H1 (cell line): ENCODE data around the gene FMO3. TPM values are rescaled to one million over a fixed set of nuclear protein-coding genes. Genes with fewer than 3 reads are reported as not detected.

Source experiments
- CTCF ChIA-PET: fragments of 300-600 bp; sonication (Branson Sonifier 250); formaldehyde crosslinking; loops from one replicate; lab custom pipeline; 2021; ENCODE audit not compliant: partially characterized antibody; lab: Charles Lee
- POLR2A ChIA-PET: fragments of 300-600 bp; sonication (Branson Sonifier 250); formaldehyde crosslinking; loops from one replicate; lab custom pipeline; 2021; ENCODE audit warnings: inconsistent platforms; ENCODE audit not compliant: partially characterized antibody; lab: Charles Lee
- DNase-seq, 2 experiments: peaks; one replicate each; pipeline versions ENCODE4 v3.0.0 to v3.0.0-alpha.2; 2010 to 2022; ENCODE audit warnings: low spot score in 2 of 2, low read depth in 1 of 2, mixed read lengths in 1 of 2
- FAIRE-seq: peaks from 2 replicates; lab custom pipeline; 2011; peaks lifted over from hg19 to GRCh38; lab: Jason Lieb, UNC
- H2AFZ ChIP-seq: 2 replicates; pipeline ENCODE4 v1.8.1; 2012; ENCODE audit warnings: low read length, inconsistent platforms
- H2AK5ac ChIP-seq: 2 replicates; pipeline ENCODE4 v1.6.1; 2013; ENCODE audit warnings: low read depth, low read length
- H2BK120ac ChIP-seq: replicated peaks from 2 replicates; pipeline ENCODE3; 2013; ENCODE audit warnings: low read depth, low read length, inconsistent platforms
- H2BK12ac ChIP-seq: 2 replicates; pipeline ENCODE4 v1.6.1; 2013; ENCODE audit warnings: low read depth, low read length
- H2BK15ac ChIP-seq: 2 replicates; pipeline ENCODE4 v1.6.1; 2013; ENCODE audit warnings: low read length
- H2BK20ac ChIP-seq: 2 replicates; pipeline ENCODE4 v1.6.1; 2013; ENCODE audit warnings: low read length
- H2BK5ac ChIP-seq: 2 replicates; pipeline ENCODE4 v1.6.1; 2013; ENCODE audit warnings: low read depth, low read length
- H3K14ac ChIP-seq: 2 replicates; pipeline ENCODE4 v1.6.1; 2013; ENCODE audit warnings: inconsistent platforms; ENCODE audit not compliant: insufficient read length
- H3K18ac ChIP-seq: 2 replicates; pipeline ENCODE4 v1.6.1; 2013; ENCODE audit warnings: low read length; ENCODE audit errors: extremely low read depth
- H3K23ac ChIP-seq: 2 replicates; pipeline ENCODE4 v1.6.1; 2013; ENCODE audit warnings: inconsistent platforms; ENCODE audit not compliant: insufficient read length
- H3K23me2 ChIP-seq: 2 replicates; pipeline ENCODE4 v1.6.1; 2013; ENCODE audit warnings: low read depth, low read length
- H3K27ac ChIP-seq: 2 replicates; pipeline ENCODE4 v1.6.1; 2011; ENCODE audit warnings: low read depth, low read length, inconsistent platforms
- H3K27me3 ChIP-seq, 4 experiments: replicated peaks in 1 of 4; 1 replicate in 1 of 4; 2 replicates in 3 of 4; pipeline versions ENCODE4 v1.6.1 to v1.8.1; 2011 to 2013; ENCODE audit warnings: low read length in 3 of 4, mild to moderate bottlenecking in 3 of 4, inconsistent platforms in 2 of 4, mixed read lengths in 2 of 4, moderate library complexity in 1 of 4; ENCODE audit not compliant: control insufficient read depth in 3 of 4, insufficient read depth in 3 of 4; ENCODE audit errors: extremely low read depth in 1 of 4
- H3K36me3 ChIP-seq, 4 experiments: 2 replicates each; pipeline versions ENCODE4 v1.6.1 to v1.8.1; 2011 to 2013; ENCODE audit warnings: mild to moderate bottlenecking in 4 of 4, low read length in 3 of 4, moderate library complexity in 2 of 4, control low read depth in 1 of 4, inconsistent platforms in 1 of 4; ENCODE audit not compliant: insufficient read depth in 4 of 4, control insufficient read depth in 2 of 4
- H3K4ac ChIP-seq: replicated peaks from 2 replicates; pipeline ENCODE3; 2013; ENCODE audit warnings: low read length, low read depth, mixed read lengths, inconsistent platforms; ENCODE audit not compliant: insufficient read length
- H3K4me1 ChIP-seq, 4 experiments: replicated peaks in 1 of 4; 1 replicate in 1 of 4; 2 replicates in 3 of 4; pipeline versions ENCODE4 v1.6.1 to v1.8.1; 2011 to 2013; ENCODE audit warnings: low read length in 3 of 4, inconsistent platforms in 2 of 4, mixed read lengths in 1 of 4; ENCODE audit not compliant: insufficient read depth in 4 of 4, control insufficient read depth in 3 of 4
- H3K4me2 ChIP-seq, 2 experiments: 2 replicates each; pipeline versions ENCODE4 v1.6.1 to v1.8.1; 2011 to 2013; ENCODE audit warnings: low read depth in 2 of 2, low read length in 2 of 2, control low read depth in 1 of 2, inconsistent platforms in 1 of 2, mild to moderate bottlenecking in 1 of 2; ENCODE audit not compliant: insufficient read depth in 1 of 2
- H3K4me3 ChIP-seq, 4 experiments: fragments of 200-600, 300-600 bp in 1 of 4; sonication (generic), shearing (Covaris generic), sonication (Bioruptor Twin) in 1 of 4; 2 replicates each; pipeline versions ENCODE4 v1.5.1 to v1.8.1; 2011 to 2016; ENCODE audit warnings: low read length in 4 of 4, low read depth in 3 of 4, control low read depth in 2 of 4, inconsistent platforms in 2 of 4, mild to moderate bottlenecking in 2 of 4, mixed read lengths in 1 of 4, moderate library complexity in 1 of 4; ENCODE audit not compliant: insufficient read depth in 2 of 4; ENCODE audit errors: extremely low read depth in 1 of 4
- H3K56ac ChIP-seq: replicated peaks from 2 replicates; pipeline ENCODE3; 2013; ENCODE audit warnings: low read depth, mild to moderate bottlenecking, mixed read lengths, low read length, inconsistent platforms; ENCODE audit not compliant: insufficient read length
- H3K79me1 ChIP-seq: 2 replicates; pipeline ENCODE4 v1.6.1; 2013; ENCODE audit warnings: low read depth, low read length, control low read depth
- H3K79me2 ChIP-seq, 2 experiments: 2 replicates each; pipeline versions ENCODE4 v1.6.1 to v1.8.1; 2012 to 2013; ENCODE audit warnings: low read length in 2 of 2, mild to moderate bottlenecking in 2 of 2, inconsistent platforms in 1 of 2; ENCODE audit not compliant: insufficient read depth in 2 of 2, control insufficient read depth in 1 of 2
- H3K9ac ChIP-seq, 4 experiments: replicated peaks in 1 of 4; 1 replicate in 1 of 4; 2 replicates in 3 of 4; pipeline versions ENCODE4 v1.6.1 to v1.8.1; 2011 to 2013; ENCODE audit warnings: low read depth in 3 of 4, low read length in 3 of 4, control low read depth in 2 of 4, mild to moderate bottlenecking in 2 of 4, moderate library complexity in 2 of 4, inconsistent platforms in 1 of 4; ENCODE audit errors: extremely low read depth in 1 of 4
- H3K9me3 ChIP-seq, 2 experiments: 2 replicates each; pipeline versions ENCODE4 v1.6.1 to v1.8.1; 2012 to 2013; ENCODE audit warnings: mild to moderate bottlenecking in 2 of 2, moderate library complexity in 2 of 2, control low read depth in 1 of 2, inconsistent platforms in 1 of 2, low read depth in 1 of 2, low read length in 1 of 2, mixed read lengths in 1 of 2; ENCODE audit not compliant: insufficient read depth in 2 of 2
- H4K20me1 ChIP-seq, 2 experiments: replicated peaks in 1 of 2; 2 replicates each; pipeline versions ENCODE3 to v1.8.1; 2011 to 2013; ENCODE audit warnings: inconsistent platforms in 2 of 2, low read length in 2 of 2, mild to moderate bottlenecking in 1 of 2; ENCODE audit not compliant: insufficient read depth in 2 of 2, control insufficient read depth in 1 of 2
- H4K5ac ChIP-seq: 2 replicates; pipeline ENCODE4 v1.6.1; 2013; ENCODE audit warnings: low read length, low read depth, mixed read lengths, inconsistent platforms; ENCODE audit not compliant: insufficient read length
- H4K8ac ChIP-seq: 2 replicates; pipeline ENCODE4 v1.8.0; 2013; ENCODE audit warnings: mild to moderate bottlenecking, moderate library complexity, low read length, inconsistent platforms; ENCODE audit not compliant: insufficient read depth; ENCODE audit errors: extremely low read depth
- H4K91ac ChIP-seq: replicated peaks from 2 replicates; pipeline ENCODE3; 2013; ENCODE audit warnings: low read length, mixed read lengths, inconsistent platforms; ENCODE audit not compliant: insufficient read length
- ASH2L ChIP-seq: fragments of 200-600, 300-600 bp; sonication (generic); IDR thresholded peaks from one replicate; pipeline ENCODE4 v1.7.1; 2017; ENCODE audit warnings: low read length
- CBX8 ChIP-seq: fragments of 300-800, 300-1000 bp; sonication (generic); IDR thresholded peaks from 2 replicates; pipeline ENCODE4 v1.7.1; 2016; ENCODE audit warnings: low read depth, low read length, borderline replicate concordance
- CEBPB ChIP-seq: IDR thresholded peaks from 2 replicates; pipeline ENCODE4 v1.6.1; 2012; ENCODE audit warnings: low read depth, low read length
- CHD2 ChIP-seq: IDR thresholded peaks from 2 replicates; pipeline ENCODE4 v1.6.1; 2012; ENCODE audit warnings: low read length, improper control_type of control experiment
- CTBP2 ChIP-seq: IDR thresholded peaks from 2 replicates; pipeline ENCODE4 v1.7.0; 2011; ENCODE audit warnings: borderline replicate concordance, mild to moderate bottlenecking, moderate library complexity, mixed read lengths, low read length; ENCODE audit not compliant: insufficient read depth, insufficient read length
- E2F6 ChIP-seq: IDR thresholded peaks from 2 replicates; pipeline ENCODE4 v1.6.1; 2012; ENCODE audit warnings: inconsistent platforms
- HDAC2 ChIP-seq, 2 experiments: fragments of 300-600 bp in 1 of 2; sonication (generic) in 1 of 2; IDR thresholded peaks; 2 replicates each; pipeline ENCODE4 v1.6.1; 2011 to 2012; ENCODE audit warnings: low read depth in 2 of 2, low read length in 2 of 2, mild to moderate bottlenecking in 2 of 2, moderate library complexity in 2 of 2, borderline replicate concordance in 1 of 2, inconsistent platforms in 1 of 2
- KDM5A ChIP-seq: fragments of 200-600 bp; IDR thresholded peaks from 2 replicates; pipeline ENCODE4 v1.7.1; 2012; ENCODE audit warnings: mild to moderate bottlenecking, low read length, inconsistent platforms, mixed read lengths
- MAFK ChIP-seq: IDR thresholded peaks from 2 replicates; pipeline ENCODE4 v1.6.1; 2012; ENCODE audit warnings: low read depth, mild to moderate bottlenecking, improper control_type of control experiment, low read length
- PHF8 ChIP-seq: fragments of 200-600 bp; sonication (generic); conservative IDR thresholded peaks from 2 replicates; pipeline ENCODE4 v1.7.1; 2012; ENCODE audit warnings: low read depth, mild to moderate bottlenecking, inconsistent platforms, low read length, moderate library complexity
- SP2 ChIP-seq: IDR thresholded peaks from 2 replicates; pipeline ENCODE4 v1.6.1; 2012; ENCODE audit warnings: mild to moderate bottlenecking, low read length, inconsistent platforms
- TAF7 ChIP-seq: optimal IDR thresholded peaks from 2 replicates; pipeline ENCODE3; 2011; ENCODE audit warnings: low read depth, mild to moderate bottlenecking, inconsistent platforms, low read length, moderate library complexity, borderline replicate concordance
- TBP ChIP-seq: IDR thresholded peaks from 2 replicates; pipeline ENCODE4 v1.6.1; 2011; ENCODE audit warnings: low read depth, low read length, improper control_type of control experiment
- WGBS, 2 experiments: shearing (Covaris generic) in 1 of 2; methylation state at CpG; one replicate each; pipeline versions ENCODE4 v1.1.6 to v1.1.7; 2013 to 2015; ENCODE audit warnings: low lambda C conversion rate in 2 of 2, mixed read lengths in 2 of 2, inconsistent platforms in 1 of 2, low coverage in 1 of 2, missing lambda C conversion rate in 1 of 2; ENCODE audit not compliant: insufficient replicate concordance in 2 of 2, insufficient coverage in 1 of 2, insufficient read length in 1 of 2; ENCODE audit errors: extremely low coverage in 1 of 2, missing lambda C conversion rate in 1 of 2; 5-methylcytosine and 5-hydroxymethylcytosine counted together
- polyA plus RNA-seq, 7 experiments: library from polyadenylated mRNA; depleted of rRNA in 3 of 7; stranded (reverse) in 5 of 7; unstranded in 2 of 7; fragments of >200 nt in 5 of 7; fragments of 200-250 nt in 2 of 7; gene quantifications; 1 replicate in 5 of 7; 2 replicates in 1 of 7; 4 replicates in 1 of 7; pipeline versions ENCODE4 v1.2.1 to v1.2.3, GENCODE V29; 2011 to 2013; ENCODE audit warnings: missing spikeins in 2 of 7, mixed read lengths in 2 of 7
- total RNA-seq: library from RNA; stranded (reverse); fragmentation: NEBNext Ultra II Directional; extraction: Animal tissue kit (Norgen Biotek cat#: 25700); gene quantifications from 2 replicates; pipeline ENCODE4 v1.2.1, GENCODE V29; 2021

FMO3 gene
- total and polyA plus RNA-seq, 2 of the 8 experiments (the other 6 are each of a cell fraction or from before 2014, with no cell fraction given) = not detected

- Histone ChIP-seq H4K91ac (no peak overlapping the region), H3K23me2 (no peaks in the 10 kb centered on the region; the same call in 1 of the 2 replicates), H2BK20ac (no peak overlapping the region), H4K8ac (no peak overlapping the region), H2BK120ac (no peak overlapping the region), H4K20me1 (no peaks in the 10 kb centered on the region), H3K4me1 (no peaks in the 10 kb centered on the region), H2AK5ac (no peak overlapping the region), H3K36me3 (no peaks in the 10 kb centered on the region), H3K27me3 (no peaks in the 10 kb centered on the region), H2BK15ac (no peak overlapping the region), H3K9me3 (no peaks in the 10 kb centered on the region), H3K4me3 (no peak overlapping the region), H3K79me1 (no peaks in the 10 kb centered on the region), H3K56ac (no peak overlapping the region), H3K18ac (no peak overlapping the region), H4K5ac (no peak overlapping the region), H3K79me2 (no peaks in the 10 kb centered on the region), H3K27ac (no peak overlapping the region), H3K4ac (no peak overlapping the region), H2AFZ (no peak overlapping the region), H3K23ac (no peak overlapping the region), H2BK5ac (no peak overlapping the region), H2BK12ac (no peak overlapping the region), H3K9ac (no peak overlapping the region), H3K4me2 (no peak overlapping the region), H3K14ac (no peak overlapping the region)
- DNase-seq (no peak), FAIRE-seq (no peak)
- WGBS, 2 experiments = 79% methylated on average over 2 of the region's 2 CpGs; no CpG with 5 or more reads in 1 of the 2 experiments
- ChIA-PET POLR2A (no interaction called here), CTCF (no interaction called here)
- TF ChIP-seq CHD2 = no peak
- TF ChIP-seq PHF8 = no peak
- TF ChIP-seq SP2 = no peak
- no peak for TF ChIP-seq CEBPB
- no peak for TF ChIP-seq KDM5A
- TF ChIP-seq CBX8 = no peak
- TF ChIP-seq TAF7 = no peak
- no peak for TF ChIP-seq HDAC2 (IDR thresholded peaks at IDR 0.05; ENCODE audit: borderline replicate concordance in 1 of 2, low read depth in 2 of 2, low read length in 2 of 2)
- TF ChIP-seq CTBP2 = no peak
- TF ChIP-seq E2F6 = no peak
- TF ChIP-seq TBP = no peak
- TF ChIP-seq MAFK = no peak
- no peak for TF ChIP-seq ASH2L
These were observed 29.1 kb upstream of the FMO3 start for GRCh38 chr1:171061425-171062143.
